ENCODE data around the gene OTOF. TPM values are rescaled to one million over a fixed set of nuclear protein-coding genes. Genes with fewer than 3 reads are reported as not detected.

Gene OTOF
- total RNA-seq, 1 experiment from 2014 or later, result not detected

DNA sequence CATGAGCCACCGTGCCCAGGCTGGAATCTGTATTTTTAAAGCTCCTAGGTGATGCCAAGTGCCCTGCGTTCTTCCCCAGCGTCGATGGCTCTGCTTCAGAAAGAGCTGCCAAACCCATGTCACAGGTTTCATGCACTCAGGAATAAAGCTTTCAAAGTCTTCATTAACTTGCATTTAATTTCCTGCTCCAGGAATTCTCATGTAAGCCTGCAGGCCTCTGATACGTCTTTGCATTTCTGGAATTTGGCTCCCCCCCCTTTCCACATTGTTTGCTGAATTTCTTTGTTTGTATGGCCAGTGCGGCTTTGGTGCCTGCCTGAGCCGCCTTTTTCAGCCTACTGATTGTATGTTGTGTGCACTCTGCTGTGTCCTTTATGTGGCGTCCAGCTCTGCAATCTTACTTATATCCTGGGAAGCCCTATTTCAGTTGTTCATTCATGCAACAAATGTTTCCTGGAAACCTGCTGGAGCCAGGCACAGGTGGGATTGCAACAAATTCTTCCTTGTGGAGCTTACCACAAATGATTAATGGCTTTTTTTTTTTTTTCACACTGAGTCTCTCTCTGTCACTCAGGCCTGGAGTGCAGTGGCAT, 17.9 kb upstream of the OTOF start:
- no TSS peak for BruUV-seq (replicated peaks)
- DNase-seq (ENCODE audit: low spot score), result no peak

DNA sequence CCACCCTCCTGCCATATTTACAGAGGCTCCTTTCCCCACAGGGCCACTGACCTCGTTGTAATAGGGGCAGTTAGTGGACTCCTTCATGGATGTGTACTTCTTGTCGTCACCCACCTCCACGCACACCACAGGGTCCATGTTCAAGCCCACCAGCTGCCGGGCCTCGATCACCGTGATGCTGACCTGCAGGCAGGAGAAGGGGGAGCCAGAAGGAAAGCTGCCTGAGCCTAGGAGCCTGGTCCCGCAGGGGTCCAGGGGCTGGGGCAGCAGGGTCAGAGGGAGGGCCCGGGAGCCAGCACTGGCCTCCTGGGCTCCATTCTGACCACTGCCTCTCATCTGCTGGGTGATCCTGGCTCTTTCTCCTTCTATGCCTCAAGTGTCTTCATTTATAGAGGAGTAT, 17.0 kb upstream of the OTOF start:
- intact Hi-C loops (cut with micrococcal nuclease; ENCODE audit: unreplicated experiment), result no loop called here
- no TSS peak for BruUV-seq (replicated peaks)
- POLR2A ChIA-PET (ENCODE audit: low non-redundant PET), result no interaction called here
- no peaks in the 10 kb centered on the region for H3K27me3 ChIP-seq (replicated peaks; ENCODE audit: insufficient read depth, low read depth, low read length, poor library complexity)
- no peaks in the 10 kb centered on the region for H3K36me3 ChIP-seq (ENCODE audit: insufficient read depth, low read length, poor library complexity, severe bottlenecking)
- no peak overlapping the region for H3K4me3 ChIP-seq (ENCODE audit: low read depth, low read length, poor library complexity, severe bottlenecking)
- H3K9me3 ChIP-seq (ENCODE audit: low read depth, low read length, poor library complexity, severe bottlenecking), result no peaks in the 10 kb centered on the region
- DNase-seq (ENCODE audit: low spot score), result no peak
- no peak overlapping the region for H3K27ac ChIP-seq (ENCODE audit: low read depth, low read length, poor library complexity, severe bottlenecking)
- H3K4me1 ChIP-seq (ENCODE audit: insufficient read depth, low read length, poor library complexity, severe bottlenecking), result peaks cover 3% of the 10 kb centered on the region
- TF ChIP-seq EZH2 (IDR thresholded peaks at IDR 0.05; ENCODE audit: borderline replicate concordance, low read depth, low read length, poor library complexity, severe bottlenecking), result no peak
- TF ChIP-seq, protein P1, sequence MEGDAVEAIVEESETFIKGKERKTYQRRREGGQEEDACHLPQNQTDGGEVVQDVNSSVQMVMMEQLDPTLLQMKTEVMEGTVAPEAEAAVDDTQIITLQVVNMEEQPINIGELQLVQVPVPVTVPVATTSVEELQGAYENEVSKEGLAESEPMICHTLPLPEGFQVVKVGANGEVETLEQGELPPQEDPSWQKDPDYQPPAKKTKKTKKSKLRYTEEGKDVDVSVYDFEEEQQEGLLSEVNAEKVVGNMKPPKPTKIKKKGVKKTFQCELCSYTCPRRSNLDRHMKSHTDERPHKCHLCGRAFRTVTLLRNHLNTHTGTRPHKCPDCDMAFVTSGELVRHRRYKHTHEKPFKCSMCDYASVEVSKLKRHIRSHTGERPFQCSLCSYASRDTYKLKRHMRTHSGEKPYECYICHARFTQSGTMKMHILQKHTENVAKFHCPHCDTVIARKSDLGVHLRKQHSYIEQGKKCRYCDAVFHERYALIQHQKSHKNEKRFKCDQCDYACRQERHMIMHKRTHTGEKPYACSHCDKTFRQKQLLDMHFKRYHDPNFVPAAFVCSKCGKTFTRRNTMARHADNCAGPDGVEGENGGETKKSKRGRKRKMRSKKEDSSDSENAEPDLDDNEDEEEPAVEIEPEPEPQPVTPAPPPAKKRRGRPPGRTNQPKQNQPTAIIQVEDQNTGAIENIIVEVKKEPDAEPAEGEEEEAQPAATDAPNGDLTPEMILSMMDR (conservative IDR thresholded peaks at IDR 0.05; ENCODE audit: low read depth, low read length), result no peak
- CTCF ChIA-PET, result no interaction called here

More for the DNA sequence above, 17.9 kb upstream of the OTOF start:
- H3K9me3 ChIP-seq (ENCODE audit: low read depth, low read length, poor library complexity, severe bottlenecking), result no peaks in the 10 kb centered on the region
- intact Hi-C loops (cut with micrococcal nuclease; ENCODE audit: unreplicated experiment), result no loop called here
- TF ChIP-seq, protein P1 (conservative IDR thresholded peaks at IDR 0.05; ENCODE audit: low read depth, low read length), result no peak
- TF ChIP-seq EZH2 (IDR thresholded peaks at IDR 0.05; ENCODE audit: borderline replicate concordance, low read depth, low read length, poor library complexity, severe bottlenecking), result no peak
- no peak overlapping the region for H3K4me3 ChIP-seq (ENCODE audit: low read depth, low read length, poor library complexity, severe bottlenecking)
- H3K4me1 ChIP-seq (ENCODE audit: insufficient read depth, low read length, poor library complexity, severe bottlenecking), result peaks cover 3% of the 10 kb centered on the region
- no peak overlapping the region for H3K27ac ChIP-seq (ENCODE audit: low read depth, low read length, poor library complexity, severe bottlenecking)
- POLR2A ChIA-PET (ENCODE audit: low non-redundant PET), result no interaction called here
- H3K27me3 ChIP-seq (replicated peaks; ENCODE audit: insufficient read depth, low read depth, low read length, poor library complexity), result no peaks in the 10 kb centered on the region
- CTCF ChIA-PET, result no interaction called here
- H3K36me3 ChIP-seq (ENCODE audit: insufficient read depth, low read length, poor library complexity, severe bottlenecking), result no peaks in the 10 kb centered on the region

DNA sequence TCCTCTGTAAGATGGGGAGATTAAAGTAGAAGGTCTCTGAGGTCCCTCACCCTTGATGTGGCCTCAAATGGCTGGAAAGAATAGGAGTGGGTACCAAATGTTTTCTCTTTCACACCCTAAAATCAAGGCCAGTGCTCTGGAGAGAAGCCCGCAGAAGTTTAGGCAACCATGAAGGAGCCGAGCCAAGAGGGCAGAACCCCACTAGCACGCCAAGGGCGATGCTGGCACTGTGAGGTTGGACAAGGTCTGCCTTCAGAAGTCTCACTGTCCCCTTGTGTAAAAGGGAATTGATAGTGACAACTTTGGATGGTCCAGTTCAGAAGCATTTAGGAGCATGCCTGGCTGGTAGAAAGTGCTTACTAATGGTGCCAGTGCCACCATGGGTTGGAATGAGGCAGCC, 16.3 kb upstream of the OTOF start:
- no peaks in the 10 kb centered on the region for H3K36me3 ChIP-seq (ENCODE audit: insufficient read depth, low read length, poor library complexity, severe bottlenecking)
- DNase-seq (ENCODE audit: low spot score), result no peak
- no peaks in the 10 kb centered on the region for H3K9me3 ChIP-seq (ENCODE audit: low read depth, low read length, poor library complexity, severe bottlenecking)
- BruUV-seq (replicated peaks), result no TSS peak
- ChIA-PET CTCF (no interaction called here), POLR2A (ENCODE audit: low non-redundant PET) (no interaction called here)
- TF ChIP-seq, protein P1 (conservative IDR thresholded peaks at IDR 0.05; ENCODE audit: low read depth, low read length), result no peak
- TF ChIP-seq EZH2 (IDR thresholded peaks at IDR 0.05; ENCODE audit: borderline replicate concordance, low read depth, low read length, poor library complexity, severe bottlenecking), result no peak
- no peak overlapping the region for H3K27ac ChIP-seq (ENCODE audit: low read depth, low read length, poor library complexity, severe bottlenecking)
- H3K4me1 ChIP-seq (ENCODE audit: insufficient read depth, low read length, poor library complexity, severe bottlenecking), result peaks cover 3% of the 10 kb centered on the region
- H3K4me3 ChIP-seq (ENCODE audit: low read depth, low read length, poor library complexity, severe bottlenecking), result no peak overlapping the region
- intact Hi-C loops (cut with micrococcal nuclease; ENCODE audit: unreplicated experiment), result no loop called here
- H3K27me3 ChIP-seq (replicated peaks; ENCODE audit: insufficient read depth, low read depth, low read length, poor library complexity), result no peaks in the 10 kb centered on the region

Measured in A673 (cell line).